GM19099 (cell line): ENCODE measurements around the gene FLYWCH2.

Source experiments
- POLR2A ChIP-seq: IDR thresholded peaks from 3 replicates; pipeline ENCODE4 v1.6.1; 2011; ENCODE audit warnings: low read depth; ENCODE audit not compliant: insufficient read length; ENCODE audit errors: extremely low read depth

FLYWCH2 gene

GRCh38 chr16:2912330-2913199 is 29.6 kb downstream of the FLYWCH2 start:
- TF ChIP-seq POLR2A = no peak

GRCh38 chr16:2913603-2914002 is 30.6 kb downstream of the FLYWCH2 start:
- TF ChIP-seq POLR2A = no peak

GRCh38 chr16:2914233-2914632 is 31.2 kb downstream of the FLYWCH2 start:
- no peak for TF ChIP-seq POLR2A

GRCh38 chr16:2915196-2915929 is 32.3 kb downstream of the FLYWCH2 start:
- no peak for TF ChIP-seq POLR2A

GRCh38 chr16:2919511-2920255 is 36.7 kb downstream of the FLYWCH2 start:
- TF ChIP-seq POLR2A = no peak

GRCh38 chr16:2923481-2923880 is 40.5 kb downstream of the FLYWCH2 start:
- no peak for TF ChIP-seq POLR2A

GRCh38 chr16:2924901-2925755 is 42.1 kb downstream of the FLYWCH2 start:
- no peak for TF ChIP-seq POLR2A

GRCh38 chr16:2925951-2926649 is 43.1 kb downstream of the FLYWCH2 start:
- no peak for TF ChIP-seq POLR2A

GRCh38 chr16:2926650-2926999 is 43.6 kb downstream of the FLYWCH2 start:
- no peak for TF ChIP-seq POLR2A

- TF ChIP-seq POLR2A = no peak
Observed at GRCh38 chr16:2927010-2927646, 44.1 kb downstream of the FLYWCH2 start.

GRCh38 chr16:2928796-2929195 is 45.8 kb downstream of the FLYWCH2 start:
- TF ChIP-seq POLR2A = no peak

- TF ChIP-seq POLR2A = no peak
Observed at GRCh38 chr16:2929693-2930092, 46.7 kb downstream of the FLYWCH2 start.

GRCh38 chr16:2930236-2930635 is 47.2 kb downstream of the FLYWCH2 start:
- no peak for TF ChIP-seq POLR2A
